ENCODE data around the gene ATP6V0A4. TPM values are rescaled to one million over a fixed set of nuclear protein-coding genes. Genes with fewer than 3 reads are reported as not detected.
"Not testable (repeated sequence)": the region's sequence is repeated elsewhere in the genome, so short reads cannot be mapped to it uniquely, and the experiment has no call there.

Gene ATP6V0A4
- total RNA-seq, 1 donor from 2014 or later = not detected

- H3K4me3 Mint-ChIP-seq = no peak overlapping the region
- no peaks in the 10 kb centered on the region for H3K9me3 Mint-ChIP-seq
- H3K4me1 Mint-ChIP-seq = no peaks in the 10 kb centered on the region
- peaks cover 19% of the 10 kb centered on the region for H3K27me3 Mint-ChIP-seq (ENCODE audit: low read depth)
- no peaks in the 10 kb centered on the region for H3K36me3 Mint-ChIP-seq (ENCODE audit: low read depth)
- no peak for TF ChIP-seq CTCF (conservative IDR thresholded peaks at IDR 0.05)
- DNase-seq (ENCODE audit: low read depth, low spot score) = no peak
- no peak overlapping the region for H3K27ac Mint-ChIP-seq (ENCODE audit: unreplicated experiment)
Measured at GRCh38 chr7:138802706-138803105, 4.7 kb upstream of the ATP6V0A4 start.

GRCh38 chr7:138801256-138801655 lies 3.3 kb upstream of the ATP6V0A4 start:
- DNase-seq (ENCODE audit: low read depth, low spot score) = no peak
- Mint-ChIP-seq H3K4me3 (no peak overlapping the region), H3K36me3 (ENCODE audit: low read depth) (no peaks in the 10 kb centered on the region), H3K27ac (ENCODE audit: unreplicated experiment) (no peak overlapping the region), H3K4me1 (no peaks in the 10 kb centered on the region), H3K27me3 (ENCODE audit: low read depth) (peaks cover 25% of the 10 kb centered on the region), H3K9me3 (no peaks in the 10 kb centered on the region)
- no peak for TF ChIP-seq CTCF (conservative IDR thresholded peaks at IDR 0.05)

GRCh38 chr7:138799336-138800000 lies 1.5 kb upstream of the ATP6V0A4 start:
- H3K9me3 Mint-ChIP-seq = no peaks in the 10 kb centered on the region
- H3K4me3 Mint-ChIP-seq = no peak overlapping the region
- no peaks in the 10 kb centered on the region for H3K36me3 Mint-ChIP-seq (ENCODE audit: low read depth)
- no peak for DNase-seq (ENCODE audit: low read depth, low spot score)
- H3K27ac Mint-ChIP-seq (ENCODE audit: unreplicated experiment) = no peak overlapping the region
- H3K4me1 Mint-ChIP-seq = no peaks in the 10 kb centered on the region
- H3K27me3 Mint-ChIP-seq (ENCODE audit: low read depth) = peaks cover 25% of the 10 kb centered on the region
- no peak for TF ChIP-seq CTCF (conservative IDR thresholded peaks at IDR 0.05)

DNA sequence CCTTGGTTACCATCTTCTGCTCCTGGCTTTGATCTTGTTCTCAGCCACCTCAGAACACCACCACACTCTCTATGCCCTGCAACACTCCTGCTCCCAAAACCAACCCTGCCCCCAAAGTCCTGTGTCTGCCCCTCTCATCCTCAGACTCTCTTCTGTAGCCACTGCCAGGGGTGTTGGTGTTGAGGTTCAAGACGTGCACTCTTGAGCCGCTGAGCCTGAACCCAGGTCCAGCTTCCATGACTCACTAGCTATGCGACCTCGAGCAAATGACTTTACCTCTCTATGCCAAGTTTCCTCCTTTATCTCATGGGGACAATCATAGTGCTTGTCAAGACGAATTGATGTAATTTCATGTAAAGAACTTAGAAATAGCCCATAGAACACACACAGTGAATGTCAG lies 840 bp upstream of the ATP6V0A4 start:
- TF ChIP-seq CTCF (conservative IDR thresholded peaks at IDR 0.05) = no peak
- H3K27me3 Mint-ChIP-seq (ENCODE audit: low read depth) = peaks cover 25% of the 10 kb centered on the region
- no peaks in the 10 kb centered on the region for H3K36me3 Mint-ChIP-seq (ENCODE audit: low read depth)
- no peaks in the 10 kb centered on the region for H3K9me3 Mint-ChIP-seq
- no peaks in the 10 kb centered on the region for H3K4me1 Mint-ChIP-seq
- no peak overlapping the region for H3K27ac Mint-ChIP-seq (ENCODE audit: unreplicated experiment)
- H3K4me3 Mint-ChIP-seq = no peak overlapping the region
- no peak for DNase-seq (ENCODE audit: low read depth, low spot score)

DNA sequence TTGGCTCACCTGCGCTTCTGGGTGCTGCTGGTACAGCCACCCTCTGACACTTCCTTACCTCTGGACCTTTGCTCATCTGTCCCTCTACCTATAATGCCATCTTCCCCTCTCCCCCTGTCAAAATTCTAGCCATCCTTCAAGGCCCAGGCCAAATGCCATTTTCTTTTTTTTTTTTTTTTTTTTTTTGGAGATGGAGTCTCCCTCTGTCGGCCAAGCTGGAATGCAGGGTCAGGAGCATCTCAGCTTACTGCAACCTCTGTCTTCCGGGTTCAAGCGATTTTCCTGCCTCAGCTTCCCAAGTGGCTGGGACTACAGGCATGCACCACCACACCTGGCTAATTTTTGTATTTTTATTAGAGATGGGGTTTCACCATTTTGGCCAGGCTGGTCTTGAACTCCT lies 950 bp downstream of the ATP6V0A4 start:
- DNase-seq (ENCODE audit: low read depth, low spot score); H3K27ac Mint-ChIP-seq (ENCODE audit: unreplicated experiment); H3K9me3 Mint-ChIP-seq; H3K36me3 Mint-ChIP-seq (ENCODE audit: low read depth); H3K4me3 Mint-ChIP-seq; H3K4me1 Mint-ChIP-seq: not testable (repeated sequence)
- peaks cover 25% of the 10 kb centered on the region for H3K27me3 Mint-ChIP-seq (ENCODE audit: low read depth)

- Mint-ChIP-seq H3K9me3 (no peaks in the 10 kb centered on the region), H3K4me1 (no peaks in the 10 kb centered on the region), H3K27ac (ENCODE audit: unreplicated experiment) (no peak overlapping the region), H3K36me3 (ENCODE audit: low read depth) (no peaks in the 10 kb centered on the region), H3K27me3 (ENCODE audit: low read depth) (peaks cover 27% of the 10 kb centered on the region), H3K4me3 (no peak overlapping the region)
- DNase-seq (ENCODE audit: low read depth, low spot score) = no peak
- TF ChIP-seq CTCF (conservative IDR thresholded peaks at IDR 0.05) = no peak
Measured at GRCh38 chr7:138796038-138796615, 1.9 kb downstream of the ATP6V0A4 start.

Measured in neural crest cell (in vitro differentiated cells).